HS-5 (cell line): ENCODE data around the gene ZNF646.

Experiments
- DNase-seq: peaks from one replicate; pipeline ENCODE4 v3.0.0-alpha.2; 2012; ENCODE audit warnings: low read depth

ZNF646 gene

DNA sequence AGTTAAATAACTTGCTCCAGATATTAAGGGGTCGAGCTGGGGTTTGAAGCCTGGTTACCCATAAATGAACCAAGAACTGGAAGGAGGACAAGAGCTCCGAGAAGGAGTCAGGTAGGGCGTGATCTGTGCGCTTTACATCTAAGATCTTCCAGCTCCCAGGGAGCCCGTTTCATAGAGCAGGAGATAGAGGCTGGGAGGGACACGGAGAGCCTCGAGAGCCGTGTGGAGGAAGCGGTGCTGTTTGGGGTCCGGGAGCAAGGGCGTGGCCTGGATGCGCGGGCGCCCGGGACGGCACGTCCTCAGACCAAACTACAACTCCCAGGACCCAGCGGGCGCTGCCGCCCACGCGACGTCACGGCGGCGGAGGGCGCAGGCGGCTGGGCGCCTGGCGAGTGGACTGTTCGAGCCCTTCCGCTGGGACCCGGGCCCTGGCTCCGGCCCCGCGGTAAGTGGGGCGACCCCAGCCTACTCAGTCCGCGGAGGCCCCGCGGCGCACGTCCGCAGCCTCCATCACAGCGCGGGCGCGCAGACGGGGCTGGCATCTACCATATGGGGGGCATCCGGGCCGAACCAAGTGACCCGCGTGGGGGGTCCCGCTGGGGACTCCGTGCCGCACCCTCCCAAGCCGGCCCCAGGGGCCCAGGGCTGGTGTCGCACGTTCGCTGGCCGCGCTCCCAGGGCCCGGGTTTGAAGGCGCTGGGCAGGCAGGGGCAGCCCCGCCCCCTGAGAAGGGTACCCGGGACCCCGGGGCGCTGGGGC lies 34.0 kb downstream of the ZNF646 start, which contains the start of gene BCKDK:
Gene BCKDK, plus strand, starts transcription at position 352 of the 759 bp plus-strand sequence. CDS start 838 bp downstream, outside the sequence.
- peak; percentile 50 for DNase-seq

DNA sequence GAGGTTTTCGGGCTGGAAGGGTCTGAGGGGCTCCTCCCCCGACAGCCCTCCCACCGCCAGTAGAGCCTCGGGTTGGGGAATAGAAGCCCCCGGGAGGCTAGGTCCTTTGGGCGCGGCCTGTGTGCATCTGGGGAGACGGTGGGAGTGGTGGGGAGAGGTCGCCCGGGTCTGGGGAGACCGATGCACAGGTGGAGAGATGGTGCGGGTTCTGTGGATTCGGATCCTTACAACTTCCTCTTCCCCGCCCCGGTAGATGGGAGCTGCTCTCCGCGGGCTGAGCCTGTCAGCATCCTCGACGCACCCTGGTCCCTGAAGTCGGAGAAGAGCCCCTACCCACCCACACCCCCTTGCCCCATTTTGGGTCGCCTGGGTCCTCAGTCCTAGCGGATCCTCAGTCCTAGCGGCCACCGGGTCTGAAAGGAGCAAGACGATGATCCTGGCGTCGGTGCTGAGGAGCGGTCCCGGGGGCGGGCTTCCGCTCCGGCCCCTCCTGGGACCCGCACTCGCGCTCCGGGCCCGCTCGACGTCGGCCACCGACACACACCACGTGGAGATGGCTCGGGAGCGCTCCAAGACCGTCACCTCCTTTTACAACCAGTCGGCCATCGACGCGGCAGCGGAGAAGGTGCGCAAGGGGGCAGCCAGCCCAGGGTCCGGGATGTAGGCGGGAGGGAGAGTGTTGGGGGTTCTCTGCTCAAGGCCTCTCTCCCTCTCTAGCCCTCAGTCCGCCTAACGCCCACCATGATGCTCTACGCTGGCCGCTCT lies 34.8 kb downstream of the ZNF646 start:
- no peak for DNase-seq

DNA sequence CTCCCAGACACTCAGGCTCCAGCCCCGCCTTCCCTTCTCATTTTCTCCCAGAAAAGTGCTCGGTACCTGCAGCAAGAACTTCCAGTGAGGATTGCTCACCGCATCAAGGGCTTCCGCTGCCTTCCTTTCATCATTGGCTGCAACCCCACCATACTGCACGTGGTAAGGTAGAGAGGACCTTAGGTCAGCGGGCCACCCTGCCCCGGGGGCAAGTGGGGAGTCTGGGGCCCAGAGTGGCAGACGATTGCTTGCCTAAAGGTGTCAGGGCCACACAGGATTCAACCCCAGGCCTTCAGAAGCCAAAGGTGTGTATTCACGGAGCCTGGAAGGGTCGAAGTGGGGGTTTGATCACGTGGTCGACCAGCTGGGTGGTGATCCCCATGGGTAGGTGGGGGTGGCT lies 35.4 kb downstream of the ZNF646 start:
- no peak for DNase-seq

DNA sequence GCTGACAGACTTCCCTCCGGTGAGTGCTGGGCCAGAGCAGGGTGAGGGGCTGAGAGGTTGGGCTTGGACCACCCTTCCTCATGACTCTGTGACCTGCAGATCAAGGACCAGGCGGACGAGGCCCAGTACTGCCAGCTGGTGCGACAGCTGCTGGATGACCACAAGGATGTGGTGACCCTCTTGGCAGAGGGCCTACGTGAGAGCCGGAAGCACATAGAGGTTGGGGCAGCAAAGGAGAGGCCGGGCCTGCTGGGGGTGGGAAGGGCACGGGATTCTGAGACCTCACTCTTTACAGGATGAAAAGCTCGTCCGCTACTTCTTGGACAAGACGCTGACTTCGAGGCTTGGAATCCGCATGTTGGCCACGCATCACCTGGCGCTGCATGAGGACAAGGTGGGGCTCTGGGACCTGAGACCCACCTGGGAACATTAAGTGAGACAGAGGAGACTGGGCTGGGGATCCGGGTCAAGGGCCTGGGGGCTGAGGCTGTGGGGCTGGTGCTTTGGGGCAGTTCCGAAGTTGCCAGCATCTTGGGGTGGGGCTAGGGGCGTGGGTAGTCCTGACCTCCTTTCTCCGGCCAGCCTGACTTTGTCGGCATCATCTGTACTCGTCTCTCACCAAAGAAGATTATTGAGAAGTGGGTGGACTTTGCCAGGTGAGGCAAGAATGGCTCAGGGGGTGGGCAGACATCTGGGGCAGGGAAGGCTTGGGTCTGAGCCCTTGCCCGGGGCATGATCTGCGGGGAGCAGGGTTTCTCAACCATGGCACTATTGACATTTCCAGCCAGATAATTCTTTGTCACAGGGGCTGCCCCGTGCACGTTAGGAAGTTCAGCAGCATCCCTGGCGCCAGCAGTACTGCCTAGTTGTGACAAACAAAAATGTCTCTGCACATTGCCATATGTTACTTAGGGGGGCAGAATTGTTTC lies 36.1 kb downstream of the ZNF646 start:
- no peak for DNase-seq

DNA sequence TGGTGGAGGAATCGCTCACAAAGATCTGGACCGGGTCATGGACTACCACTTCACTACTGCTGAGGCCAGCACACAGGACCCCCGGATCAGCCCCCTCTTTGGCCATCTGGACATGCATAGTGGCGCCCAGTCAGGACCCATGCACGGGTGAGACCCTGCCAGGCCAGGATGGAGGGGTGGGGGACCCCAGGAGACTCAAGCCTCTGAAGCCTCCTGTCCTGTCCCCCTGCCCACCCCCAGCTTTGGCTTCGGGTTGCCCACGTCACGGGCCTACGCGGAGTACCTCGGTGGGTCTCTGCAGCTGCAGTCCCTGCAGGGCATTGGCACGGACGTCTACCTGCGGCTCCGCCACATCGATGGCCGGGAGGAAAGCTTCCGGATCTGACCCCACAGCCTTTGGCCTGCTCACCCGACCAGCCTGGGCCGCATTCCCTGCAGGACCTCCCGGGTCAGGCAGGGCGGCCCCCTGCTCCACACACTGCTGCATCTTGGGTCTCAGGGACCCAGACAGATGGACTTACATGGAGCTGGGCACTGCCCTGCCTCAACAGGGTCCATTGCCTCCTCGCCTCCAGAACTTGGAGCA lies 37.8 kb downstream of the ZNF646 start:
- DNase-seq, result no peak

DNA sequence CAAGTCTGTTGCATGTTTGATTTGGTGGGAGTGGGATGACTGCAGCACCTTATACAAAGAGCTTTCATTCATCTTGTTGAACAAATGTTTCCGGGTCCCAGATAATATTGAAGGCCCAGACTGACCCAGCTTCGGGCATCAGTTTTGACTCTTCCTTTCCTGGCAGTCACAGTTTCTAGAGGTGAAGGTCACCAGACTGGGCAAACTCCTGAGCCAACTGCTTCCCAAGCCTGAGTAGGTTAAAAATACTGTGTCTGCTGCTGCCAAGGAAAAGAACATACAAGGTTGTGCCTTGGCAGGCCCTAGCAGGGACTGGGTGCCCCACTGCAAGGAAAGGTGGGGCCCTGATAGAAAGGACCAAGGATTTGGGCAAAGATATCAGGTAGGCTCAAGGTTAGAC lies 38.5 kb downstream of the ZNF646 start:
- no peak for DNase-seq

DNA sequence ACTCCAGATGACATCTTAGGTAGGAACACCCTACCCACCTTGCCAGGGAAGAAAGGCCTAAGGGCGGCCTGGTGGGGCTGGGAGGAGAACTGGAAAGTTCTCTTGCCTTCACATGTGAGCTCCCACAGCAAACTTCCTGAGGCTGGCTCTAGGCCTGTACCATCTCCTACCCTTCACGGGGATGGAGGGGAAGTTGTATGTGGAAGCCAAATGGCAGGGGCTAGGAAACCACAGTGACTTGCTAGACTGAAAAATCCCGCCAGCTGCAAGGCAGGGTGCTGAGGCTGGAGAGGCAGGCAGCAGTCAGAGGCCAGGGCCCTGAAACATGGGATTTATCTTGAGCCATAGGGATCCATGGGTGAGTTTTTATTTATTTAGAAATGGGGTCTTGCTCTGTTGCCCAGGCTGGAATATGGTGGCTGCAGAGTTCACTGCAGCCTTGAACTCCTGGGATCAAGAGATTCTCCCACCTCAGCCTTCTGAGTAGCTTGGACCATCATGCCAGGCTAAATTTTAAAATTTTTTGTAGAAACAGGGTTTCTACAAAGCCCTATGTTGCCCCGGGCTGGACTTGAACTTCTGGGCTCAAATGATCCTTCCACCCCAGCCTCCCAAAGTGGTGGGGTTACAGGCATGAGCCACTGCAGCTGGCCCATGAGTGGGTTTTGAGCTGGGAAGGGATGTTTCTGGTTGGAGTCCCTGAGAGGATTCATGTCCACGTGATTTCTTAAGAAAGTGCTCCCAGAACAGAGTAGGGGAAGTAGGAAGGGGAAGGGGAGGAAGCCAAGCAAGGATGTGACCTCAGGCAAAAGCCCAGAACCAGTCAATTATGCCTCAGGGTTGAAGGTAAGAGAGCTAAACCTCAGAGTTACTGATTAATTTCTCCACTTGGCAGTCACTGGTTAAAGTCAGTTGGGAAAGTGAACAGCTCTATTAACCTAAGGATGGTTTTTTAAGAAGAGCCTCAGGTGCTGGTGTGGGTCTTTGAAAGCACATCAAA lies 39.2 kb downstream of the ZNF646 start:
- no peak for DNase-seq

DNA sequence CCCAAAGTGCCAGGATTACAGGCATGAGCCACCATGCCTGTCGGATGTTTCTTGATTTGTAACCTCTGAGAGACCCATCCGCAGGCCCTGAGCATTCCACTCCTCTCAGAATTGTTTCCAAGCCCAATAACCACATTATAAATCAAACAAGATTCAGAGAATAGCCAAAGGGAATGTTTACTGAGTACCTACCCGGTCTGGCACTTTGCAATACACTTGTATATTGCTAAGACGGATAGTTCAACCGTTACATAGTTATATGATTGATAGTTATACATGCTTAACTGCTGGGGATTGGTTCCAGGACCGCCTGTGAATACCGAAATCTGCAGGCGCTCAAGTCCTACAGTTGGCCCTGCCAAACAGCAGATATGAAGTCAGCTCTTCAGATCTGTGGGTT lies 40.2 kb downstream of the ZNF646 start:
- no peak for DNase-seq

DNA sequence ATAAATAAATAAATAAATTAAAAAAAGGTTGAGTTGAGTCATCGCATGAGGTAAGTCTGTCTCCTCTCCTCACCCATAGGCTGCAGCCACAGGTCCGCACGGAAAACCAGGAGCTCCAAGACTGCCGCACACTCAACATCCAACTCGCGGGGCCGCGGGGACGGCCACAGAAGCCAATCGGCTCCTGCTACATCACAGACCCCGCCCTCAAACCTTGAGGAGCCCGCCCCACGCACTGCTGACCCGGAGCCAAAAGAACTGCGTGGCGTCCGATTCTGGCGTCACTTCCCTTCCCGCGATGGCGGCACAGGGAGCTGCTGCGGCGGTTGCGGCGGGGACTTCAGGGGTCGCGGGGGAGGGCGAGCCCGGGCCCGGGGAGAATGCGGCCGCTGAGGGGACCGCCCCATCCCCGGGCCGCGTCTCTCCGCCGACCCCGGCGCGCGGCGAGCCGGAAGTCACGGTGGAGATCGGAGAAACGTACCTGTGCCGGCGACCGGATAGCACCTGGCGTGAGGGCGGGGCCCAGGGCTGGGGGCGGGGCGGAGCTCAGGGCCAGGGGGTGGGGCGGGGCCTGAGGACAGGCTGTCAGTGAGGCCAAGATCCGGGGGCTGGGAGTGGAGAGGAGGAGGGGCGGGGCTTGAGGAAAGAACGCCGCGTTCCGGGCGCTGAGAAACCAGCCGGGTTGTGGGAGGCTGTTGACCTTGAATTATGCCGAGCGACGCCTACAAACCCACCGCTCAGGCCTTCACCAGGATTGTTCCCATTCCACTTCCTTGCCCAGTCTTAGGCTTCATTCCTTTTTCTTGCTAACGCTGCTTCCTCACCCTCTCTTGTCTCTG lies 43.4 kb downstream of the ZNF646 start, which contains the start of gene KAT8:
Gene KAT8, plus strand, starts transcription at position 281 of the 839 bp plus-strand sequence. Its CDS starts 18 bp downstream, at position 299.
- peak; percentile 87 for DNase-seq

DNA sequence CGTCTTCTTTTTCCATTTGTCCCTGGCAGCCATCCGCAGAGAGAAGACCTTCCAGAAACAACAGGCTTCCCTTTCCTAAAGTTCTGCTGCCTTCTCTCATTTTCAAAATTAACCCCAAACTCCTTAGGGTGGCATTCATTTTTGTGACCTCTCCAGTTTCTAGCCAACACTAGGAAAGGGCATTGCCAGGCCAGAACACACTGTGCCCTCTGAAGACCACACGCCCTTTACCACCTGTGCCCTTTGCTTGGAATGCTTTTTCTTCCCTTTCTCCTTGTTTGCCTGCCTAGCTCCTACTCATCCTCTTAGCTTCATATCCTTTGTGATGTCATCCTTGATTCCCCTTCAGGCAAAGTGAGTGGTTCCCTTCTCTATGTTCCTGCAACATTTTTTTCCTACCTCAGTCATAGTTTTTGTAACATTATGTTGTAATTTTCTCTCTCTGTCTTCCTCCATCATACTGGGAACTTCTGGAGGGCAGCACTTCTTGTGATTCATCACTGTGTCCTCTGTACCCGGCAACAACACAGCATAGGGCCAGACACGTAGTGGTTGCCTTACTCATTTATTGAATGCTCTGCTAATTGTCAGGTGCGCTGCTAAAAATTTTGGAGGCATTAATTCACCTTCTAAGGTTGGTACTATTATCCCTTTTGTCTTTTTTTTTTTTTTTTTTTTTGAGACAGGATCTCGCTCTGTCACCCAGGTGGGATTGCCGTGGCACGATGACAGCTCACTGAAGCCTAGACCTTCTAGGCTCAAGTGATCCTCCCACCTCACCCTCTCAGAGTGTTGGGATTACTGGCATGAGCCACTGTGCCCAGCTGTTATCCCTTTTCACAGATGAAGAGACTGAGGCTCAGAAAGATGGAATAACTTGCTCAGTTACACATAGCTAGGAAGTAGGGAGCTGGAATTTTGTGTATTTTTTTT lies 44.3 kb downstream of the ZNF646 start:
- DNase-seq, result peak; percentile 69

DNA sequence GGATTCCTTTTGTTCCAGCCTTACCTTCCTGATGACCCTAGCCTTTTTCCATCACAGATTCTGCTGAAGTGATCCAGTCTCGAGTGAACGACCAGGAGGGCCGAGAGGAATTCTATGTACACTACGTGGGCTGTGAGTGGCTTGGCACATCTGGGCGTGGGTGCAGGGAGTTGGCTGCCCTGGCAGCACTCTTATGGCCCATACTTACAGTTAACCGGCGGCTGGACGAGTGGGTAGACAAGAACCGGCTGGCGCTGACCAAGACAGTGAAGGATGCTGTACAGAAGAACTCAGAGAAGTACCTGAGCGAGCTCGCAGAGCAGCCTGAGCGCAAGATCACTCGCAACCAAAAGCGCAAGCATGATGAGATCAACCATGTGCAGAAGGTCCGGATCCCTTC lies 45.9 kb downstream of the ZNF646 start:
- DNase-seq, result no peak

DNA sequence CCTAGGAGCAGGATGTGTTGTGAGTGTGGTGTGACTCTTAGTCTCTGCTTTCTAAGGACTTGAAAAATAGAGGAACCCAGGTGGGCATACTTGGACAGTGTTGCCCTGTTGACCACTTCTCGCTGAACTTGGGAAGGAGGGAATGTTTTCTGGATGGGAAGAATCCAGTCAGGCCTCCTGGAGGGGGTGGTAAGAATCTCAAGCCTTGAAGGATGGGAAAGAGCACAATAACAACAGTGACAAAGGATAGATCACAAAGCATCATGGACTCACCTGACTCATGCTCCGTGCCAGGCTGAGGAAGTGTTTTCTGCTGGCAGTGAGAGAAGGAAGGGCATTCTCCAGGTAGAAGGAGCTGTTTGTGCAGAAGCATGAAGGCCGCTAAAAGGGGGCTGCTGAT lies 51.6 kb downstream of the ZNF646 start:
- DNase-seq, result no peak

DNA sequence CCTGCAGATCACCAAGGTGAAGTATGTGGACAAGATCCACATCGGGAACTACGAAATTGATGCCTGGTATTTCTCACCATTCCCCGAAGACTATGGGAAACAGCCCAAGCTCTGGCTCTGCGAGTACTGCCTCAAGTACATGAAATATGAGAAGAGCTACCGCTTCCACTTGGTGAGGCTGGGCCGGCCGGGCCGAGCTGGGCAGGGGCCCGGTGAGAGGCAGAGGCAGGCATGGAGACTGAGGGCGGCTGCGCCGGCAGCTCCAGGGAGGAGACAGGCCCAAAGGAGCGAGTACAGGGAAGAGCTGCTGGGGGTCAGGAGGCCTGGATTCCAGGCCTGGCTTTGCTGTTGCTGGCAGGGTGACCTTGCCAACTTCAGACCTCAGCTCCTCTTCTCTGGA lies 53.0 kb downstream of the ZNF646 start:
- DNase-seq, result no peak

DNA sequence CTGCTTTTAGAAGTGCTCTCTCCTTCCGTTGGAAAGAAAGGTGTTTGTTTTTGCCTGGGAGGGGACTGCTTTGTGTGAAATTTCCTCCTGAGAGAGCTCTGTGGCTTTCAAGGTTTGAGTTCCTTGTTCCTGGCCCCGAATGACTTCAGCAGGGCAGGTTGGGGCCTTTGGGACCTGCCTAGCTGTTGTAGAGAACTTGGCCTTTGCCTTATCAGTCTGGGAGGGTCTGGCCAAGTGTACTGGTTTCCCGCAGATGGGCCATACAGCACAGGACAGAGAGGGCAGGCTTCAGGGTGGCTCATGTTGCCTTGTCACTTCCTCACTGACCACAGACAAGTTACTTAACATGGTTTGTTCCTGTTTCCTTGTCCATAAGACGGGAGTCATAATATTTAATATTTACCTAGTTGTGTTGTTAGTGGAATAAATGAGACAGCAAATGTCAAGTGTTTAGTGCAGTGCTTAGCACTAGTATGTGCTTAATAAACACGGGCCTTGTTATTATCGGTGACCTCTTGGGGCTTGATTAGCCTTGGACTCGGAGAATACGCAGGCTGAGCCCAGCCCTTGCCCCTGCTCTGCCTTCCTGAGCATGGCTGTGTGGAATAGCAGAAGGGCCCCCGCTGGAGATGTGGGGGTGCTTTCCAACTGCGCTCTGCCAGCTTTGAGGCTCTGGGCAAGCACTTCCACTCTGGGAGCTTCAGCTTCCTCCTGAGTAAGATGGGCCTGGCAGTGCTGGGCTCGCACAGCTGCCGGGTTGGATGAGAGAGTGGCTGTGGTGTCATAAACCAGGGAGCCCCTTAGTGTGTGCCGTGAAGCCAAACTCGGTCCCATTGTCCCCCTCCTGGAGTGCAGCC lies 54.7 kb downstream of the ZNF646 start:
- DNase-seq, result no peak

DNA sequence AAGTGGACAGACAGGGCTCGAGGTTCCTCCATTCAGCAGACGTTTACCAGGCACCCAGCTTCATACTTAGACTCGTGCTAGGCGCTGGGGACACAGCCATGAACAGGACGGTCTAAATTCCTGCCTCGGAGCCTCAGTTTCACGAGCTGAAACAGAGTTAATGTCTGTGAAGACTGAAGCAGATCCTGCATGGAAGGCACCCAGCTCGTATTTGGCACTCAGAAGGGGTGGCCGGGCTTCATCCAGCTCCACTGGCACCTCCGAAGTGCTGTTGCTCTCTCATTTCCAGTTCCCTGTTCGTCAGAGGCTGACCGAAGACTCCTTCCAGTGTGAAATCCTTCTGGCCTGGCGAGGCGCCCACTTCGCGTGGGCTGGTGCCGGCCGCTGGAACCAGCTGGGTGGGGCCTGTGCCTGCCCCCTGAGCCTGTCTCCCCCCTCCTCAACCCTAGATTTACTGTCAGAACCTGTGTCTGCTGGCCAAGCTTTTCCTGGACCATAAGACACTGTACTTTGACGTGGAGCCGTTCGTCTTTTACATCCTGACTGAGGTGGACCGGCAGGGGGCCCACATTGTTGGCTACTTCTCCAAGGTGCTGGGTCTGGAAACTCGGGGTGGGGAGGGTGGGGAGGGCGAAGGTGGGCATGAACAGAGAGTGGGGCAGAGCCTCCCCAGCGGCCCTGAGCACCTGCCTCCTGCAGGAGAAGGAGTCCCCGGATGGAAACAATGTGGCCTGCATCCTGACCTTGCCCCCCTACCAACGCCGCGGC lies 55.5 kb downstream of the ZNF646 start:
- DNase-seq, result no peak

DNA sequence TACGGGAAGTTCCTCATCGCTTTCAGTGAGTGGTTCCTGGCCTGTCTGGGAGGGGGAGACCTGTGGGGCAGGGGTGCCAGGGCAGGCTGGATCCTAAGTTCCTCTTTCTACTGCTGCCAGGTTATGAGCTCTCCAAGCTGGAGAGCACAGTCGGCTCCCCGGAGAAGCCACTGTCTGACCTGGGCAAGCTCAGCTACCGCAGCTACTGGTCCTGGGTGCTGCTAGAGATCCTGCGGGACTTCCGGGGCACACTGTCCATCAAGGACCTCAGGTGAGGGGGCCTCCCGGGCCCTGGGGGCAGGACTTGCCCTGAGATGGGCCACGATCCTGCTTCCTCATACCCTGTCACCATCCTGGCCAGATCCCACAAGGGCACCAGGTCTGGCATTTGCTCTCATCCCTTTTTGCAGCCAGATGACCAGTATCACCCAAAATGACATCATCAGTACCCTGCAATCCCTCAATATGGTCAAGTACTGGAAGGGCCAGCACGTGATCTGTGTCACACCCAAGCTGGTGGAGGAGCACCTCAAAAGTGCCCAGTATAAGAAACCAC lies 56.2 kb downstream of the ZNF646 start:
- no peak for DNase-seq
